H1 (cell line): ENCODE measurements around the gene MRPL55. TPM values are rescaled to one million over a fixed set of nuclear protein-coding genes. Genes with fewer than 3 reads are reported as not detected.
A peak's percentile ranks its signal among the peaks of the same experiment; 100 is the strongest.

ENCODE experiments used
- CTCF ChIA-PET: fragments of 300-600 bp; sonication (Branson Sonifier 250); formaldehyde crosslinking; loops from one replicate; lab custom pipeline; 2021; ENCODE audit not compliant: partially characterized antibody; lab: Charles Lee
- POLR2A ChIA-PET: fragments of 300-600 bp; sonication (Branson Sonifier 250); formaldehyde crosslinking; loops from one replicate; lab custom pipeline; 2021; ENCODE audit warnings: inconsistent platforms; ENCODE audit not compliant: partially characterized antibody; lab: Charles Lee
- DNase-seq, 2 experiments: peaks; one replicate each; pipeline versions ENCODE4 v3.0.0 to v3.0.0-alpha.2; 2010 to 2022; ENCODE audit warnings: low spot score in 2 of 2, low read depth in 1 of 2, mixed read lengths in 1 of 2
- FAIRE-seq: peaks from 2 replicates; lab custom pipeline; 2011; peaks lifted over from hg19 to GRCh38; lab: Jason Lieb, UNC
- H2AFZ ChIP-seq: 2 replicates; pipeline ENCODE4 v1.8.1; 2012; ENCODE audit warnings: low read length, inconsistent platforms
- H2AK5ac ChIP-seq: 2 replicates; pipeline ENCODE4 v1.6.1; 2013; ENCODE audit warnings: low read depth, low read length
- H2BK120ac ChIP-seq: replicated peaks from 2 replicates; pipeline ENCODE3; 2013; ENCODE audit warnings: low read depth, low read length, inconsistent platforms
- H2BK12ac ChIP-seq: 2 replicates; pipeline ENCODE4 v1.6.1; 2013; ENCODE audit warnings: low read depth, low read length
- H2BK15ac ChIP-seq: 2 replicates; pipeline ENCODE4 v1.6.1; 2013; ENCODE audit warnings: low read length
- H2BK20ac ChIP-seq: 2 replicates; pipeline ENCODE4 v1.6.1; 2013; ENCODE audit warnings: low read length
- H2BK5ac ChIP-seq: 2 replicates; pipeline ENCODE4 v1.6.1; 2013; ENCODE audit warnings: low read depth, low read length
- H3K14ac ChIP-seq: 2 replicates; pipeline ENCODE4 v1.6.1; 2013; ENCODE audit warnings: inconsistent platforms; ENCODE audit not compliant: insufficient read length
- H3K18ac ChIP-seq: 2 replicates; pipeline ENCODE4 v1.6.1; 2013; ENCODE audit warnings: low read length; ENCODE audit errors: extremely low read depth
- H3K23ac ChIP-seq: 2 replicates; pipeline ENCODE4 v1.6.1; 2013; ENCODE audit warnings: inconsistent platforms; ENCODE audit not compliant: insufficient read length
- H3K23me2 ChIP-seq: 2 replicates; pipeline ENCODE4 v1.6.1; 2013; ENCODE audit warnings: low read depth, low read length
- H3K27ac ChIP-seq: 2 replicates; pipeline ENCODE4 v1.6.1; 2011; ENCODE audit warnings: low read depth, low read length, inconsistent platforms
- H3K27me3 ChIP-seq, 4 experiments: replicated peaks in 1 of 4; 1 replicate in 1 of 4; 2 replicates in 3 of 4; pipeline versions ENCODE4 v1.6.1 to v1.8.1; 2011 to 2013; ENCODE audit warnings: low read length in 3 of 4, mild to moderate bottlenecking in 3 of 4, inconsistent platforms in 2 of 4, mixed read lengths in 2 of 4, moderate library complexity in 1 of 4; ENCODE audit not compliant: control insufficient read depth in 3 of 4, insufficient read depth in 3 of 4; ENCODE audit errors: extremely low read depth in 1 of 4
- H3K36me3 ChIP-seq, 4 experiments: 2 replicates each; pipeline versions ENCODE4 v1.6.1 to v1.8.1; 2011 to 2013; ENCODE audit warnings: mild to moderate bottlenecking in 4 of 4, low read length in 3 of 4, moderate library complexity in 2 of 4, control low read depth in 1 of 4, inconsistent platforms in 1 of 4; ENCODE audit not compliant: insufficient read depth in 4 of 4, control insufficient read depth in 2 of 4
- H3K4ac ChIP-seq: replicated peaks from 2 replicates; pipeline ENCODE3; 2013; ENCODE audit warnings: low read length, low read depth, mixed read lengths, inconsistent platforms; ENCODE audit not compliant: insufficient read length
- H3K4me1 ChIP-seq, 4 experiments: replicated peaks in 1 of 4; 1 replicate in 1 of 4; 2 replicates in 3 of 4; pipeline versions ENCODE4 v1.6.1 to v1.8.1; 2011 to 2013; ENCODE audit warnings: low read length in 3 of 4, inconsistent platforms in 2 of 4, mixed read lengths in 1 of 4; ENCODE audit not compliant: insufficient read depth in 4 of 4, control insufficient read depth in 3 of 4
- H3K4me2 ChIP-seq, 2 experiments: 2 replicates each; pipeline versions ENCODE4 v1.6.1 to v1.8.1; 2011 to 2013; ENCODE audit warnings: low read depth in 2 of 2, low read length in 2 of 2, control low read depth in 1 of 2, inconsistent platforms in 1 of 2, mild to moderate bottlenecking in 1 of 2; ENCODE audit not compliant: insufficient read depth in 1 of 2
- H3K4me3 ChIP-seq, 4 experiments: fragments of 200-600, 300-600 bp in 1 of 4; sonication (generic), shearing (Covaris generic), sonication (Bioruptor Twin) in 1 of 4; 2 replicates each; pipeline versions ENCODE4 v1.5.1 to v1.8.1; 2011 to 2016; ENCODE audit warnings: low read length in 4 of 4, low read depth in 3 of 4, control low read depth in 2 of 4, inconsistent platforms in 2 of 4, mild to moderate bottlenecking in 2 of 4, mixed read lengths in 1 of 4, moderate library complexity in 1 of 4; ENCODE audit not compliant: insufficient read depth in 2 of 4; ENCODE audit errors: extremely low read depth in 1 of 4
- H3K56ac ChIP-seq: replicated peaks from 2 replicates; pipeline ENCODE3; 2013; ENCODE audit warnings: low read depth, mild to moderate bottlenecking, mixed read lengths, low read length, inconsistent platforms; ENCODE audit not compliant: insufficient read length
- H3K79me1 ChIP-seq: 2 replicates; pipeline ENCODE4 v1.6.1; 2013; ENCODE audit warnings: low read depth, low read length, control low read depth
- H3K79me2 ChIP-seq, 2 experiments: 2 replicates each; pipeline versions ENCODE4 v1.6.1 to v1.8.1; 2012 to 2013; ENCODE audit warnings: low read length in 2 of 2, mild to moderate bottlenecking in 2 of 2, inconsistent platforms in 1 of 2; ENCODE audit not compliant: insufficient read depth in 2 of 2, control insufficient read depth in 1 of 2
- H3K9ac ChIP-seq, 4 experiments: replicated peaks in 1 of 4; 1 replicate in 1 of 4; 2 replicates in 3 of 4; pipeline versions ENCODE4 v1.6.1 to v1.8.1; 2011 to 2013; ENCODE audit warnings: low read depth in 3 of 4, low read length in 3 of 4, control low read depth in 2 of 4, mild to moderate bottlenecking in 2 of 4, moderate library complexity in 2 of 4, inconsistent platforms in 1 of 4; ENCODE audit errors: extremely low read depth in 1 of 4
- H3K9me3 ChIP-seq, 2 experiments: 2 replicates each; pipeline versions ENCODE4 v1.6.1 to v1.8.1; 2012 to 2013; ENCODE audit warnings: mild to moderate bottlenecking in 2 of 2, moderate library complexity in 2 of 2, control low read depth in 1 of 2, inconsistent platforms in 1 of 2, low read depth in 1 of 2, low read length in 1 of 2, mixed read lengths in 1 of 2; ENCODE audit not compliant: insufficient read depth in 2 of 2
- H4K20me1 ChIP-seq, 2 experiments: replicated peaks in 1 of 2; 2 replicates each; pipeline versions ENCODE3 to v1.8.1; 2011 to 2013; ENCODE audit warnings: inconsistent platforms in 2 of 2, low read length in 2 of 2, mild to moderate bottlenecking in 1 of 2; ENCODE audit not compliant: insufficient read depth in 2 of 2, control insufficient read depth in 1 of 2
- H4K5ac ChIP-seq: 2 replicates; pipeline ENCODE4 v1.6.1; 2013; ENCODE audit warnings: low read length, low read depth, mixed read lengths, inconsistent platforms; ENCODE audit not compliant: insufficient read length
- H4K8ac ChIP-seq: 2 replicates; pipeline ENCODE4 v1.8.0; 2013; ENCODE audit warnings: mild to moderate bottlenecking, moderate library complexity, low read length, inconsistent platforms; ENCODE audit not compliant: insufficient read depth; ENCODE audit errors: extremely low read depth
- H4K91ac ChIP-seq: replicated peaks from 2 replicates; pipeline ENCODE3; 2013; ENCODE audit warnings: low read length, mixed read lengths, inconsistent platforms; ENCODE audit not compliant: insufficient read length
- ASH2L ChIP-seq: fragments of 200-600, 300-600 bp; sonication (generic); IDR thresholded peaks from one replicate; pipeline ENCODE4 v1.7.1; 2017; ENCODE audit warnings: low read length
- CBX5 ChIP-seq: fragments of 300-800, 300-1000 bp; sonication (generic); IDR thresholded peaks from 2 replicates; pipeline ENCODE4 v1.7.1; 2016; ENCODE audit warnings: antibody characterized with exemption, low read length, low read depth
- EP300 ChIP-seq, 2 experiments: IDR thresholded peaks; 1 replicate in 1 of 2; 2 replicates in 1 of 2; pipeline ENCODE4 v1.6.1; 2011 to 2012; ENCODE audit warnings: low read depth in 2 of 2, low read length in 2 of 2, mild to moderate bottlenecking in 2 of 2, borderline replicate concordance in 1 of 2, inconsistent platforms in 1 of 2, moderate library complexity in 1 of 2
- POLR2AphosphoS5 ChIP-seq: IDR thresholded peaks from 2 replicates; pipeline ENCODE4 v1.6.1; 2011; ENCODE audit warnings: low read depth, low read length
- SIX5 ChIP-seq: IDR thresholded peaks from 2 replicates; pipeline ENCODE4 v1.6.1; 2011; ENCODE audit warnings: mild to moderate bottlenecking, low read depth, low read length
- WGBS, 2 experiments: shearing (Covaris generic) in 1 of 2; methylation state at CpG; one replicate each; pipeline versions ENCODE4 v1.1.6 to v1.1.7; 2013 to 2015; ENCODE audit warnings: low lambda C conversion rate in 2 of 2, mixed read lengths in 2 of 2, inconsistent platforms in 1 of 2, low coverage in 1 of 2, missing lambda C conversion rate in 1 of 2; ENCODE audit not compliant: insufficient replicate concordance in 2 of 2, insufficient coverage in 1 of 2, insufficient read length in 1 of 2; ENCODE audit errors: extremely low coverage in 1 of 2, missing lambda C conversion rate in 1 of 2; 5-methylcytosine and 5-hydroxymethylcytosine counted together
- polyA plus RNA-seq, 7 experiments: library from polyadenylated mRNA; depleted of rRNA in 3 of 7; stranded (reverse) in 5 of 7; unstranded in 2 of 7; fragments of >200 nt in 5 of 7; fragments of 200-250 nt in 2 of 7; gene quantifications; 1 replicate in 5 of 7; 2 replicates in 1 of 7; 4 replicates in 1 of 7; pipeline versions ENCODE4 v1.2.1 to v1.2.3, GENCODE V29; 2011 to 2013; ENCODE audit warnings: missing spikeins in 2 of 7, mixed read lengths in 2 of 7
- total RNA-seq: library from RNA; stranded (reverse); fragmentation: NEBNext Ultra II Directional; extraction: Animal tissue kit (Norgen Biotek cat#: 25700); gene quantifications from 2 replicates; pipeline ENCODE4 v1.2.1, GENCODE V29; 2021

MRPL55 gene
- total and polyA plus RNA-seq, 2 of the 8 experiments (the other 6 are each of a cell fraction or from before 2014, with no cell fraction given) = 59.0 to 244 TPM

DNA sequence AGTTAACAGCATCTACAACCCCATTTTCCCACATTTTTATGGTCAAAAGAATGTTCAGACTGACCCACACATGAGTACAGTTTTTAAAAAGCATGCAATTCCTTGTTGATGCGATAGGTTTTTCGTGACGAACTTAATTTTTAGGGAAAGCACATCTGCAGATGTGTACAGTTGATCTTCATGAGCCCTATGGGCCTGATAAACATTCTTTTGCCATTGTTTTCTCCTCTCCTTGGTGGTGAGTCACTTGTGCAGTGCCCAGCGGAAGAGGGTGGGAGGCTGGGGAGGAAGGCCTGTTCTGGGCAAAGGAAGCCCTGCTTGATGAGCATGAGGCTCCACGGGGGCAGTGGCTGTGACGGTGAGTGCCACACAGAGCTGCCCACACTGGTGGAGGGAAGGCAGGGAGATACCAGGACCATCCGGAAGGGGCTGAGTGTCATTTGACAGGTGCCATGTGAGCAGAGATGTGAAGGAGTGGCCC, 21.3 kb downstream of the MRPL55 start:
- TF ChIP-seq CBX5 (no peak), ASH2L (no peak), POLR2AphosphoS5 (peak; percentile 16; the same call in 1 of the 2 replicates), EP300 (IDR thresholded peaks at IDR 0.05; ENCODE audit: borderline replicate concordance in 1 of 2, low read depth in 2 of 2, low read length in 2 of 2) (no peak), SIX5 (no peak)
- no peak for FAIRE-seq

More for the DNA sequence above, 21.3 kb downstream of the MRPL55 start:
- H2AK5ac ChIP-seq = no peak overlapping the region
- no peak overlapping the region for H3K14ac ChIP-seq
- no peak overlapping the region for H2AFZ ChIP-seq
- H4K20me1 ChIP-seq = peaks cover 63 to 84% of the 10 kb centered on the region in 2 experiments
- no peaks in the 10 kb centered on the region for H3K27me3 ChIP-seq
- peaks cover 42% of the 10 kb centered on the region for H3K79me1 ChIP-seq
- no peaks in the 10 kb centered on the region for H3K9me3 ChIP-seq
- H3K4me3 ChIP-seq = no peak overlapping the region
- H2BK5ac ChIP-seq = no peak overlapping the region
- 87% methylated on average over 7 of the region's 7 CpGs; no CpG with 5 or more reads in 1 of the 2 experiments for WGBS, 2 experiments
- no peak overlapping the region for H2BK20ac ChIP-seq
- POLR2A ChIA-PET = interaction anchor here (0.9 to 7.1 kb wide), 2 partner anchors 10 to 12 kb away, joined by 3 to 53 read pairs; no protein-coding TSS in a partner anchor
- CTCF ChIA-PET = interaction anchor here (0.7 to 1.3 kb wide), 2 partner anchors 70 to 84 kb away, joined by 3 read pairs; no protein-coding TSS in a partner anchor
- no peak overlapping the region for H2BK120ac ChIP-seq
- H3K4ac ChIP-seq = no peak overlapping the region
- peaks cover 4 to 15% (median 10%) of the 10 kb centered on the region in 4 experiments for H3K4me1 ChIP-seq
- H3K23me2 ChIP-seq = peaks cover 10% of the 10 kb centered on the region
- H3K56ac ChIP-seq = no peak overlapping the region
- H3K27ac ChIP-seq = no peak overlapping the region
- no peak overlapping the region for H2BK15ac ChIP-seq
- H3K23ac ChIP-seq = no peak overlapping the region
- H3K9ac ChIP-seq = no peak overlapping the region
- DNase-seq = no peak
- no peak overlapping the region for H3K18ac ChIP-seq
- H2BK12ac ChIP-seq = no peak overlapping the region
- H4K8ac ChIP-seq = no peak overlapping the region; the same call in 1 of the 2 replicates
- peaks cover 98 to 100% of the 10 kb centered on the region in 2 experiments for H3K79me2 ChIP-seq
- H4K91ac ChIP-seq = no peak overlapping the region
- no peak overlapping the region for H3K4me2 ChIP-seq
- no peaks in the 10 kb centered on the region for H3K36me3 ChIP-seq
- H4K5ac ChIP-seq = no peak overlapping the region
